Inflammatory macrophage (primary cell): ENCODE data around the gene PTPMT1.

Experiments
- DNase-seq, 2 donors: peaks; one replicate each; pipeline ENCODE4 v3.0.0-alpha.2; 2020 to 2022

The PTPMT1 gene

DNA sequence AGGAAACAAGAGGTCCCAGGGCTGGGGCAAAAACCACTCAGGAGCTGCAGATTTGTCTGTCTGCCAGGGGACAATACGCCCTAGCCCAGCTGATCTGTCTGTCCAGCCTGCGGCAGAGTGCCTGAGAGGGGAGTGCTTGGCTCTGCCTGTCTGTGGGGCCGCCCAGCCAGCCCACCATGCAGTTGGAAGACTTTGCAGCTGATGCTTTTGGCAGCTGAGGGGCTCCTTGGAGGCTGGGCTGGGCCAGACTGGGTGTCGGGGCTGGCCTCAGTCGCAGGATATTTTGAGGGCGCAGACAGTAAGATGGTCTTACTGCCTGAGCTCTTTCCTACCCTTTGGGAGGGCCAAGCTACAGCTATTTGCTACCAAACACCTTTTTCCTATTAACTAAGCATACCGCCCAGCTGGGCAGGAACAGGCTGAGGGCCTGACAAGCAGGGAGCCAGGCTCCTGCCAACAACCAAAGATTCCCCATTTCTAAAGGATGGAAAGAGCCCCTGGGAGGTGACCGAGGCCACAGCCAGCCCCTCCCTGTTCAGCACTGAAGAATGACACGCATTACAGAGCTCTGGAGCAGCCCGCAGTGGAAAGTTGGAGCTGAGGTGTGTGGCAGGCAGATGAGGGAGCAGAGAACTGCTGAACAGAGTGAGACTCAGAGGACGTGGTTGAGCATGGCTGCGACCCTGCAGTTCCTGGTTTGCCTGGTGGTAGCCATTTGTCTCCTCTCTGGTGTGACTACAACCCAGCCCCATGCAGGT is 20.9 kb downstream of the PTPMT1 start, which contains the start of gene FAM180B:
Gene FAM180B (plus strand): TSS at position 581 of the 758 bp plus-strand sequence. CDS start 91 bp downstream, at position 672.
- no peak for DNase-seq

GRCh38 chr11:47587039-47587716 is 21.8 kb downstream of the PTPMT1 start:
- DNase-seq = peak; percentile 69 to 80

DNA sequence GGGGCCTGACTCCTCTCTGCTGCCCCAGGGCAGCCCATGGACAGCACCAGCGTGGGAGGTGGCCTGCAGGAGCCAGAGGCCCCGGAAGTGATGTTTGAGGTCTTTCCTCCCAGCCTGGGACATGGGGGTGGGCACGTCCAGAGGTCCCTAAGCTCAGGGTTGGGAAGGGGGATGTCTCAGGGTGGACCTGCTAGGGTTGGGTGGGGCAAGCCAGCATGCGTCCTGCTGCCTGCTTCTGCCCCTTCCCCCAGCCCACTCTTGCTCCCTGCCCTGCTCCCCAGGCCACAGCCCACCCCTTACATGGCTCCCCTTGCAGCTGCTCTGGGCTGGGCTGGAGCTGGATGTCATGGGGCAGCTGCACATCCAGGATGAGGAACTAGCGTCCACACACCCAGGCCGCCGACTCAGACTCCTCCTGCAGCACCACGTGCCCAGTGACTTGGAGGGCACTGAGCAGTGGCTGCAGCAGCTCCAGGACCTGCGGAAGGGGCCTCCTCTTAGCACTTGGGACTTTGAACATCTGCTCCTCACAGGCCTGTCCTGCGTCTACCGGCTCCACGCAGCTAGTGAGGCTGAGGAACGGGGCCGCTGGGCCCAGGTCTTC is 22.4 kb downstream of the PTPMT1 start:
- DNase-seq = peak; percentile 90 to 96

DNA sequence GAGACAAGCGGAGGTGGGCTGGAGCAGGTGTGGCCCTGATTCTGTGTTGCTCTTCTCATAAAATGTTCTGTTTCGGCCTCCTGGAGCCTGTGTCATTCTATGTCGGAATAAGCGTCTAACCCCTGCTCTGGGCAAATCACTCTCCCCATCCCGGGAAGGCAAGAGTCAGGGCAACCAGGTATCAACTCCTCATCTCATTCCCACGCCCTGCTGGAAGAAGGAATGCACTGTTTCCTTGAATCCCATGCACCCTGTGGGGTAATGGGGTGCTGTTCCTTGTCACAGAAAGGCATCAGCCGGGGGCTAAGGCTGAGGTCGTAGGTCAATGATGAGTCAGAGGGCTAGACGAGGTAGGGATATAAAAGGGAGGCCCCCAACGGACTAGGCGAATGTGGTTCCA is 23.7 kb downstream of the PTPMT1 start:
- DNase-seq = no peak

DNA sequence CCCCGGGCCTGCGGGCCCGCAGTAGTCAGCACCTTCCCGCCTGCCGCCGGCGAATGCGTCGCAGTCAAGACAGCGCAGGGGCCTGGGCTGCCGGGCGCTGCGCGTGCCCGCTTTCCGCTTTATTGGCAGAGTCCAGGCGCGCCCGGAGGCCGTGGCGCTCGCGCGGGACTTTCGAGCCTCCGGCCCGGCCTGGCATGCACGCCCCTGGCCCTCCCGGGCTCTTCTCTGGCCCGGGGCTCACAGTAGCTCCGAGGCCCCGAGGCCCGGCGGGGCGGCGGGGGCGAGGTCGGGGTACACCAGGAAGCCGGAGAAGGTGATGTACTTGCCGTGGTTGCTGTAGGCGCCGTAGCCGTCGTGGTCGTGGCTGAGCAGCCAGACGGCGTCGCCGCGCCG is 24.2 kb downstream of the PTPMT1 start:
- DNase-seq = no peak

DNA sequence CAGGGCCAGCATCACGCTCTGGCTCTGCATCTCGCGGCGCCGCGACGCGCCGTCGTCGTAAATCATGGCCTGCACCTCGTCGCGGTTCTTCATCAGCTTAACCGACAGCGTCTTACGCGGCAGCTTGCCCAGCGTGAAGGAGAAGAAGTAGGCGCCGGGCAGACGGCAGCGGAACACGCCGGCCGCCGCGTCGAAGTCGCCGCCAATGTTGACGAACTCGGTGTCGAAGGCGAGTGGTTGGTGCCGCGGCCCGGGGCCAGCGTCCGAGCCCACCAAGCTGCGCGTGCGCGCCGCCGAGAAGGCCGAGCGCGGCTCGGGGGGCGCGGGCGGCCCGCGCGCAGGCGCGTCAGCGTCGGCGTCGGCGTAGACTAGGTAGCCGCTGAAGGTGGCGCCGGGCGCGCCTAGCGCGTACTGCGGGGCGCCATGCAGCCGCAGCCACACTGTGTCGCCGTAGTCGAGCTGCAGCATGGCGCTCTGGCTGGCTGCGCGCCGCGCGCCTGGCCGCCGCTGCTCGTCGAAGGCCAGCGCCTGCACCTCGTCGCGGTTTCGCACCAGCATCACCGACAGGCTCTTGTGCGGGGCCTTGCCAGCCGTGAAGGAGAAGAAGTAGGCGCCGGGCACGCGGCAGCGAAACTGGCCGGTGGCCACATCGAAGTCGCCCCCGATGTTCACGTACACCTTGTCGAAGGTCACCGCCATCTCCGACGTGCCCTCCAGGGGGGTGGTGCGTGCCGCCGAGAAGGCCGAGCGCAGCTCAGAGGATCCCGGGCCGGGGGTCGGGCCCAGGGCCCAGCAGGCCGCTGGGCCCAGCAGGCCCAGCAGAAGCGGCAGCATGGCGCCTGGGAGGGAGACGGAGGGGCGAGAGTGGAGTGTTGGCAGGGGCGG is 24.8 kb downstream of the PTPMT1 start:
- no peak for DNase-seq

DNA sequence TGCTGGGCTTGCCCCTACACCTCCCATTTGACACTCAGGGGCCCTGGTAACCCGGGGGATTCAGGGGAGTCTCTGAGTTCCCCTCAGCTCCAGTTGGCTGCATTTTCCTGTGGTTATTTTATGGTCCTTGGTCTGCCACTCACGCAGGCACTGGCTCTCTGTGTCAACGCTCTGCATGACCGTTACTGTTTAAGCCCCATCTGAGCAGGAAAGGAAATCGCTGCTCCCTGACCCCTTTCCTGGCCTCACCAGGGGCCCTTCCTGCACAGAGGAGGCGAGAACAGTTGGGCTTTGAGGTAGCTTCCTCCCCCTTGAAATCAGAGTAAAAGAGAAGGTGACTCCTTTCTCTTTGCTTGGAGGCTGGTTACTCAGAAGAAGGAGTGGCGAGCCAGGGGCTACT is 26.4 kb downstream of the PTPMT1 start:
- no peak for DNase-seq

- peak in 1 of 2 donors; percentile 13 for DNase-seq
Observed at GRCh38 chr11:47592251-47592650, 26.9 kb downstream of the PTPMT1 start.

- DNase-seq = no peak
Observed at GRCh38 chr11:47592970-47593369, 27.6 kb downstream of the PTPMT1 start.

DNA sequence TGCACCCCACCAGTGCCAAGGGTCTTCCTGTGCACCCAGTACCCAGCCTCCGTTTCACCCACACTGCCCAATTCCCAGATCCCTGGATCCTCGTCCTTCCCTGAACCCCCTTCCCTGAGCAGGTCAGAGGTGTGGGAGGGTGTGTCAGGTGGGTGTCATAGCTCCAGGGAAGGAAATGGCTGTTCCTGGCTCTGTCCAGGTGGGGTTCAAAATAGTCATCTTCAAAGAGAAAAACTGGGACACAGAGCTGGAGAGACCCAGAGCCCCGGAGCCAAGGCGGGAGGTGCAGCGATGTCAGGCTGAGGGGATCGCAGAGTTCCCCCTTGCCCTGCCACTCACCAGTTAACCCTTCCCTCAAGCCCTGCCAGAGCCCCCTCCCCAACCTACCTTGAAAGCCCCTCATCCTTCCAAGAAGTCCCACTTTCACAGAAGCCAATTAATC is 28.1 kb downstream of the PTPMT1 start:
- DNase-seq = no peak

GRCh38 chr11:47593934-47594855 is 28.8 kb downstream of the PTPMT1 start, which contains the start of gene C1QTNF4:
TSS of gene C1QTNF4 (minus strand) at chr11:47594411. CDS start at chr11:47590810, 3,601 bp downstream.
- DNase-seq = no peak

DNA sequence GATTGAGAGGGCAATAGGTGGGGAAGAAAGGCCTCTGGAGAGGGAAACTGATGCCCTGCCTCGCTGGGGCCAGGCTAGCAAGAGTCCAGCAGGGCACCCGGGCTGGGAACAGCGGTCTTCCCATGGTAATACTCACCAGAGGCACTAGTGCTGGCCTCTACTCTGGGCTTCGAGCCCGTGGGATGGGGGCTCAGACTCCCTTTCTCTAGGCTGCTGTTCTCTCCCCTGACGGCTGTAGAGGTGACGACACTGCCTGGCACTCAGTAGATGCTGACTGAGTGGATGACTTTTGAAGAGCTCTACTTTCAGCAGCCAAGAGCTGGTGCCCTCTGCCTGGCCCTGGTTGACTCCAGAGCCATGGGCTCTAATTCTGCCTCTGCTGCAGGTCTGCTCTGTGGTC is 29.6 kb downstream of the PTPMT1 start:
- no peak for DNase-seq

- DNase-seq = no peak
Observed at GRCh38 chr11:47595967-47596366, 30.6 kb downstream of the PTPMT1 start.

DNA sequence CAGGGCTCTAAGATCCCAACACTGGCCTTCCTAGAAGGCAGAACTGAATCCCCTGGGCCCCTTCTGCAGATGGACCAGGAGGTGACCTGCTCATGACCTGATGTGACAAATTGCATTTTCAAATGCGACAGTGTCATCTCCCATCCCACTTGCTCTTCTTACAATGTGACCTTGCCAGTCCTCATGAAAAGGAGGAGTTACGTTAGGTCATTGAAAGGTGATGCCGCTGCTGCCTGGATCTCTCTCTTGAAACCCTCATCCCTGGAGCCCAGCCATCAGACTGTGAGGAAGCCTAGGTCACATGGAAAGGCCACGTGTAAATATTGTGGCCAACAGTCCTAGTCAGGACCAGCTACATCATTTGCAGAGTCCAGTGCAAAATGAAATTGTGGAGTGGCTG is 34.5 kb downstream of the PTPMT1 start:
- no peak for DNase-seq

DNA sequence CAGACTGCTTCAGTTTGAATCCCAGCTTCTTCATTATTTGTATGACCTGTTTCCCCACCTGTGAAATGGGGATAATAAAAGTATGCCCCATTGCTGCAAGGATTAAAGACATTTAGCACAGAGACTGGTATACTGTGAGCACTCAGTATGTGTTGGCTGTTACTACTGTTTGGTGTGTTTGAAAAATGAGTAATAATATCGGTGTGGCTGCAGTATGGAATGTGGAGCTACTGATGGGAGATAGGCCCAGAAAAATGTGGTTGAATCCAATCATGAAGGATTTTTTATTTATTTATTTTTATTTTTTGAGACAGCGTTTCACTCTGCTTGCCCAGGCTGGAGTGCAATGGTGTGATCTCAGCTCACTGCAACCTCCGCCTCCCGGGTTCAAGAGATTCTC is 37.9 kb downstream of the PTPMT1 start:
- DNase-seq = no peak

DNA sequence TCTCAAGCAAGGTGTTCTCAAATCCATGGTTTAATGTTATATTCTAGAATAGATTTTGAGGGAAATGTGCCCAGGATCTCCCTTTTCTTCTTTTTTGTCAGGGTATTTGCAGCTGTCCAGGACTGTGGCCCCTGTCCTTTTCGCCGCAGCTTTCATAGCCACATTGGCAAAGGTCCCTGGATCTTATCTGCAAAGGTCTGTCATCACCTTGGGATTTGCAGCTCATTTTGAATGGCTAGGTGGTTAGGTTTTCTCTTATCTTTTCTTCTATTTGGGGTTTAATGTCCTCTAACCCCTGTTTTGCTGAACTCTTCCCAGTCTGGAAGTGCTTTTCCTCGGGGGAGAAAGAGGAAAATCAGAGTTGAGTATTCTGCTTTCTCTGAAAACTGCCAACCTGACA is 40.5 kb downstream of the PTPMT1 start:
- no peak for DNase-seq

GRCh38 chr11:47606731-47607130 is 41.3 kb downstream of the PTPMT1 start:
- no peak for DNase-seq

- peak in 1 of 2 donors; percentile 14 for DNase-seq
Observed at GRCh38 chr11:47607380-47607779, 42.0 kb downstream of the PTPMT1 start.

DNA sequence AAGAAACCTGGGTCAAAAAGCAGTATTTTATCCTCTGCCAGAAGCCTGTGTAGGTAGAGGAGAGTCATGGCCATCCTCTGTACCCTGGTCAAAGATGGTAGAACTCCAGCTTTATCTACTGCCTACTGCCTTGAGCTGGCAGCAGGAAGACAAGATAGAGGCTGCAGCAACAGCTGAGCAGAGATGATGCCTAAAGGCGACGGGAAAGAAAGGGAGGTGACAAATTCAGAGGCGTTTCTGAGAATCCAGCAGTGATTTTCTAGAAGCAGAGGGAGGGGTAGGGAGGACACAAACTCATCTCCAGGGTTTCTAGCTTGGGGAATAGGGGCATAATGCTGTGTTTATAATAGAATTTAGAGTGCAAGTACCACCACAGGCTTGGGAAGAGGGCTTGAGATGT is 44.3 kb downstream of the PTPMT1 start:
- DNase-seq = no peak

GRCh38 chr11:47611348-47611794 is 46.0 kb downstream of the PTPMT1 start:
- DNase-seq = peak; percentile 62 to 73

GRCh38 chr11:47615249-47615648 is 49.9 kb downstream of the PTPMT1 start:
- no peak for DNase-seq
